ENCODE measurements around the gene ZNF600. TPM values are rescaled to one million over a fixed set of nuclear protein-coding genes. Genes with fewer than 3 reads are reported as not detected.
"Not testable (repeated sequence)": the region's sequence is repeated elsewhere in the genome, so short reads cannot be mapped to it uniquely, and the experiment has no call there.

Gene ZNF600
- total and polyA plus RNA-seq, 2 of the 8 experiments (the other 6 are each of a cell fraction or from before 2014, with no cell fraction given) = 2.1 to 8.0 TPM

GRCh38 chr19:52716522-52716921 is 70.1 kb downstream of the ZNF600 start (continued):
- no peak for TF ChIP-seq ZNF274 (IDR thresholded peaks at IDR 0.05; ENCODE audit: borderline replicate concordance, extremely low read depth, low read length)

GRCh38 chr19:52715902-52716301 is 70.7 kb downstream of the ZNF600 start:
- POLR2A ChIA-PET (ENCODE audit: partially characterized antibody) = interaction anchor here (1.6 to 2.1 kb wide), 3 partner anchors 11 to 55 kb away, joined by 4 to 8 read pairs (median 5); no protein-coding TSS in a partner anchor
- not testable (repeated sequence) for H4K91ac ChIP-seq (replicated peaks; ENCODE audit: insufficient read length, low read length); H2BK5ac ChIP-seq (ENCODE audit: low read depth, low read length); H2AFZ ChIP-seq (ENCODE audit: low read length); FAIRE-seq; H3K56ac ChIP-seq (replicated peaks; ENCODE audit: insufficient read length, low read depth, low read length); H4K5ac ChIP-seq (ENCODE audit: insufficient read length, low read depth, low read length); H3K23me2 ChIP-seq (ENCODE audit: low read depth, low read length); H3K18ac ChIP-seq (ENCODE audit: extremely low read depth, low read length); H3K27ac ChIP-seq (ENCODE audit: low read depth, low read length); DNase-seq (ENCODE audit: low read depth in 1 of 2, low spot score in 2 of 2); H3K79me1 ChIP-seq (ENCODE audit: low read depth, low read length); H4K8ac ChIP-seq (ENCODE audit: extremely low read depth, insufficient read depth, low read length); H4K20me1 ChIP-seq (replicated peaks in 1 of 2; ENCODE audit: control insufficient read depth in 1 of 2, insufficient read depth in 2 of 2, low read length in 2 of 2); H3K14ac ChIP-seq (ENCODE audit: insufficient read length); H3K79me2 ChIP-seq (ENCODE audit: control insufficient read depth in 1 of 2, insufficient read depth in 2 of 2, low read length in 2 of 2); H3K9ac ChIP-seq (replicated peaks in 1 of 4; ENCODE audit: extremely low read depth in 1 of 4, low read depth in 3 of 4, low read length in 3 of 4); H2BK20ac ChIP-seq (ENCODE audit: low read length); H3K23ac ChIP-seq (ENCODE audit: insufficient read length); H2BK15ac ChIP-seq (ENCODE audit: low read length); H3K9me3 ChIP-seq (ENCODE audit: insufficient read depth in 2 of 2, low read depth in 1 of 2, low read length in 1 of 2); H2BK120ac ChIP-seq (replicated peaks; ENCODE audit: low read depth, low read length); H3K4ac ChIP-seq (replicated peaks; ENCODE audit: insufficient read length, low read depth, low read length)
- peaks cover 0 to 15% (median 7%) of the 10 kb centered on the region in 4 experiments; a peak in 5 of 8 replicates for H3K36me3 ChIP-seq (ENCODE audit: control insufficient read depth in 2 of 4, insufficient read depth in 4 of 4, low read length in 3 of 4)
- CTCF ChIA-PET (ENCODE audit: partially characterized antibody) = interaction anchor here (1.1 to 1.9 kb wide), 2 partner anchors 13 to 15 kb away, joined by 4 to 6 read pairs; no protein-coding TSS in a partner anchor
- H3K27me3 ChIP-seq (replicated peaks in 1 of 4; ENCODE audit: control insufficient read depth in 3 of 4, extremely low read depth in 1 of 4, insufficient read depth in 3 of 4, low read length in 3 of 4) = peaks cover 2 to 13% (median 11%) of the 10 kb centered on the region in 4 experiments; a peak in 5 of 7 replicates
- H3K4me3 ChIP-seq (ENCODE audit: extremely low read depth in 1 of 4, insufficient read depth in 2 of 4, low read depth in 3 of 4, low read length in 4 of 4) = peak overlapping the region in 2 of 4 experiments; percentile 11 to 47; a peak in 3 of 8 replicates
- H2BK12ac ChIP-seq (ENCODE audit: low read depth, low read length) = 0 out of 2 replicates have a peak overlapping the region, but pooled peaks have one; percentile 50
- H2AK5ac ChIP-seq (ENCODE audit: low read depth, low read length) = 0 out of 2 replicates have a peak overlapping the region, but pooled peaks have one; percentile 65
- WGBS, 2 experiments (ENCODE audit: extremely low coverage in 1 of 2, insufficient coverage in 1 of 2, insufficient read length in 1 of 2, insufficient replicate concordance in 2 of 2, low coverage in 1 of 2, low lambda C conversion rate in 2 of 2, missing lambda C conversion rate in 1 of 2) = 79% methylated on average over 4 of the region's 4 CpGs; no CpG with 5 or more reads in 1 of the 2 experiments
- H3K4me2 ChIP-seq (ENCODE audit: insufficient read depth in 1 of 2, low read depth in 2 of 2, low read length in 2 of 2) = peak overlapping the region; percentile 54 to 63; a peak in 3 of 4 replicates
- H3K4me1 ChIP-seq (replicated peaks in 1 of 4; ENCODE audit: control insufficient read depth in 3 of 4, insufficient read depth in 4 of 4, low read length in 3 of 4) = peaks cover 0 to 11% (median 3%) of the 10 kb centered on the region in 4 experiments; a peak in 3 of 7 replicates

Data from H1 (cell line).